ENCODE results near the gene EPHB1. TPM values are rescaled to one million over a fixed set of nuclear protein-coding genes. Genes with fewer than 3 reads are reported as not detected.
A peak's percentile ranks its signal among the peaks of the same experiment; 100 is the strongest.
"Not testable (repeated sequence)": the region's sequence is repeated elsewhere in the genome, so short reads cannot be mapped to it uniquely, and the experiment has no call there.

EPHB1 gene
- total RNA-seq, 4 donors from 2014 or later, result 1.00 to 8.9 (median 4.5) TPM

DNA sequence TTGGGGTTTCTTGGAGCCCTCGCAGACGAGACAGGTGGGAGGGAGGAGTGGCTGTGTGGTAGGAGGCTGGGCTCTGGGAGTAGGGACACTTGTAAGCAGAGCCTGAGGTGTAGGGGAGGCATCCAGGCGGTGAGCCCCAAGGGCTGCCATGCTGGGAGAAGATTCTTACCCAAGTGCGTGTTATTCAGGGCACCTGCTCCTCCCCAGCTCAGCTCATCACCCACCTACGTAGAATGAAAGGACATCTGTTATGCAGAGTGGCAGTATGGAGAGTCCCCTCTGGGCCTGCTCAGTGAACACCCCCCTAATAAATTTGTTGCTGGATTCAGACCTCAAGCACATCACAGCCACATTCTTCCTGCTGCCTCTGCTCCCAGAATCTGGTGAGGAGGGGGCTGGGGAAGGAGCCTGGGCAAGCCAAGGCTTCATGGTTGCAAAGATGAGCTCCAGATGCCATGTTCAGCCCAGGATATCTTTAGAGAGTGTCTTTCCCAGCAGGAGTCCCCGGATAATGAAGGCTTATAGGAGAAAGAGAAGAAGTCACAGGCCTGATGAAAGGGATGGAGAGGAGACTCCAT is 261.8 kb downstream of the EPHB1 start:
- Histone ChIP-seq H3K4me3 (no peak overlapping the region), H3K9me3 (no peaks in the 10 kb centered on the region), H3K4me1 (no peaks in the 10 kb centered on the region), H3K27me3 (no peaks in the 10 kb centered on the region), H3K27ac (no peak overlapping the region), H3K36me3 (no peaks in the 10 kb centered on the region)
- no peak for TF ChIP-seq POLR2A (IDR thresholded peaks at IDR 0.05)
- TF ChIP-seq, protein P1, sequence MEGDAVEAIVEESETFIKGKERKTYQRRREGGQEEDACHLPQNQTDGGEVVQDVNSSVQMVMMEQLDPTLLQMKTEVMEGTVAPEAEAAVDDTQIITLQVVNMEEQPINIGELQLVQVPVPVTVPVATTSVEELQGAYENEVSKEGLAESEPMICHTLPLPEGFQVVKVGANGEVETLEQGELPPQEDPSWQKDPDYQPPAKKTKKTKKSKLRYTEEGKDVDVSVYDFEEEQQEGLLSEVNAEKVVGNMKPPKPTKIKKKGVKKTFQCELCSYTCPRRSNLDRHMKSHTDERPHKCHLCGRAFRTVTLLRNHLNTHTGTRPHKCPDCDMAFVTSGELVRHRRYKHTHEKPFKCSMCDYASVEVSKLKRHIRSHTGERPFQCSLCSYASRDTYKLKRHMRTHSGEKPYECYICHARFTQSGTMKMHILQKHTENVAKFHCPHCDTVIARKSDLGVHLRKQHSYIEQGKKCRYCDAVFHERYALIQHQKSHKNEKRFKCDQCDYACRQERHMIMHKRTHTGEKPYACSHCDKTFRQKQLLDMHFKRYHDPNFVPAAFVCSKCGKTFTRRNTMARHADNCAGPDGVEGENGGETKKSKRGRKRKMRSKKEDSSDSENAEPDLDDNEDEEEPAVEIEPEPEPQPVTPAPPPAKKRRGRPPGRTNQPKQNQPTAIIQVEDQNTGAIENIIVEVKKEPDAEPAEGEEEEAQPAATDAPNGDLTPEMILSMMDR (IDR thresholded peaks at IDR 0.05 in 4 of 5, conservative IDR thresholded peaks at IDR 0.05 in 1 of 5), result no peak
- intact Hi-C loops (cut with DNase I; ENCODE audit: low total_unique reads), result no loop called here
- in situ Hi-C loops (cut with MboI; ENCODE audit: low sequenced_read_pairs in 4 of 4), result no loop called here
- DNase-seq, result no peak
- no peak for ATAC-seq

DNA sequence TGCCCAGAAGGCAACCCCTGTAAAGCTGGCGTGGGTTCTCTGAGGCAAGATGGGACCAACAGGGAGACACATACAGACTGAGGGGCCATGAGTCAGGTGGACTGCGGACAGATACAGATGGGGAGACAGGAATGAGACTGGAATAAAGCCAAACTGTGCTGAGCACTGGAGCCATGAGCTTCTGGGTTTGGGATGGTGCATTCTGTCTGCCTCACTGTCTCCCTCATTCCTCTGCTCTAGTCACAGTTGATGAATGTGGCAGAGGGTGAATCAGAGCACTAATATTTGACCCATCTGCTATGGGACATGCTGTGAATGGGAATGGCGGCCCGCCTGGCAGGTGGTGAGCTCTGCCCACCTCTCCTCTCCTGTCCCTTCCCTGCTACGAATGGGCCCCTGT is 262.9 kb downstream of the EPHB1 start:
- Histone ChIP-seq H3K4me1 (no peaks in the 10 kb centered on the region), H3K9me3 (no peaks in the 10 kb centered on the region), H3K27ac (no peak overlapping the region), H3K36me3 (no peaks in the 10 kb centered on the region), H3K4me3 (no peak overlapping the region), H3K27me3 (no peaks in the 10 kb centered on the region)
- in situ Hi-C loops (cut with MboI; ENCODE audit: low sequenced_read_pairs in 4 of 4), result no loop called here
- ATAC-seq (no peak), DNase-seq (no peak)
- no peak for TF ChIP-seq POLR2A (IDR thresholded peaks at IDR 0.05)
- TF ChIP-seq, protein P1 (IDR thresholded peaks at IDR 0.05 in 4 of 5, conservative IDR thresholded peaks at IDR 0.05 in 1 of 5), result no peak
- intact Hi-C loops (cut with DNase I; ENCODE audit: low total_unique reads), result no loop called here

DNA sequence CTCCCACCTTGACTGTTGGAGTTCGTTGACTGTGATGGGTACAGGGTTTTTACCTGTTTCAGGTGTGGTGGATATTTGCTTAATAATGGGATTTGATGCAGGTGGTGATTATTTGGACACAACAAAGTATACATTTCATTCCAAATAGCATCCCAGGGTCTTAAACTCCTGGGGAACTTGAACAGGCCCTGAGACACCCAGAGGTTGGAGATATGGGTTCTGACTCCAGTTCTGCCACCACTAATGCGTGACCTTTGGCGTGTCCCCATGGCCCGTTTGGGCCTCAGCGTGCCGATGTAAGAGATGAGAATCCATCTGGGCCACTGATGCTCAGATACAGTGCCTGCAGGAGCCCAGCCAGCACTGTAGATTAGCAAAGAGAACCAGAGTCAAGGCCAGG is 264.5 kb downstream of the EPHB1 start:
- Histone ChIP-seq H3K9me3 (no peaks in the 10 kb centered on the region), H3K27ac (no peak overlapping the region), H3K36me3 (no peaks in the 10 kb centered on the region), H3K4me3 (no peak overlapping the region), H3K27me3 (no peaks in the 10 kb centered on the region), H3K4me1 (no peaks in the 10 kb centered on the region)
- ATAC-seq, result no peak
- DNase-seq, result no peak
- no peak for TF ChIP-seq POLR2A (IDR thresholded peaks at IDR 0.05)
- TF ChIP-seq, protein P1 (IDR thresholded peaks at IDR 0.05 in 4 of 5, conservative IDR thresholded peaks at IDR 0.05 in 1 of 5), result no peak
- in situ Hi-C loops (cut with MboI; ENCODE audit: low sequenced_read_pairs in 4 of 4), result no loop called here
- intact Hi-C loops (cut with DNase I; ENCODE audit: low total_unique reads), result no loop called here

DNA sequence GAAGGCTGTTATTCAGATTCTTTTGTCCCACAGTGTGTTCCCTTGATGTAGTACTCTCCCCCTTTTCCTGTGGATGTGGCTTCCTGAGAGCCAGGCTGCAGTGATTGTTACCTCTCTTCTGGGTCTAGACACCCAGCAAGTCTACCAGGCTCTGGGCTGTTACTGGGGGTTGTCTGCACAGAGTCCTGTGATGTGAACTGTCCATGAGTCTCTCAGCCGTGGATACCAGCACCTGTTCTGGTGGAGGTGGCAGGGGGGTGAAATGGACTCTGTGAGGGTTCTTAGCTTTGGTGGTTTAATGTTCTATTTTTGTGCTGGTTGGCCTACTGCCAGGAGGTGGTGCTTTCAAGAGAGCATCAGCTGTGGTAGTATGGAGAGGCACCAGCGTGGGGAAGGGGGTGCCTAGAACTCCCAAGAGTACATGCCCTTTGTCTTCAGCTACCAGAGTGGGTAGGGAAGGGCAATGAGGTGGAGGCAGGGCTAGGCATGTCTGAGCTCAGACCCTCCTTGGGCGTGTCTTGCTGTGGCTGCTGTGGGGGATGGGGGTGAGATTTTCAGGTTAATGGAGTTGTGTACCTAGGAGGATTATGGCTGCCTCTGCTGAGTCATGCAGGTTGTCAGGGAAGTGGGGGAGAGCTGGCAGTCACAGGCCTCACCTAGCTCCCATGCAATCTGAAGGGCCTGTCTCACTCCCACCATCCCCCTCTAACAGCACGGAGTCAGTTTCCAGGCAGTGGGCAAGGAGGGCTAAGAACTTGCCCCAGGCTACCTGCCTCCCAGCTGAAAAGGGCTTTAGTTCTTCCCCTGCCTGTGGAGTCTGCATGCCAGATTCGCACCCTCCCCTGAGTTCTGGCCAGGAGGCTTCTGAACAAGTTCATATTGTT is 272.0 kb downstream of the EPHB1 start:
- H3K36me3 ChIP-seq; in situ Hi-C loops (cut with MboI; ENCODE audit: low sequenced_read_pairs in 4 of 4); H3K9me3 ChIP-seq; H3K27me3 ChIP-seq; intact Hi-C loops (cut with DNase I; ENCODE audit: low total_unique reads); H3K27ac ChIP-seq; H3K4me3 ChIP-seq; ATAC-seq: not testable (repeated sequence)
- peak in 1 of 2 donors; percentile 34 for DNase-seq
- peaks cover 0 to 13% of the 10 kb centered on the region in 2 donors for H3K4me1 ChIP-seq

DNA sequence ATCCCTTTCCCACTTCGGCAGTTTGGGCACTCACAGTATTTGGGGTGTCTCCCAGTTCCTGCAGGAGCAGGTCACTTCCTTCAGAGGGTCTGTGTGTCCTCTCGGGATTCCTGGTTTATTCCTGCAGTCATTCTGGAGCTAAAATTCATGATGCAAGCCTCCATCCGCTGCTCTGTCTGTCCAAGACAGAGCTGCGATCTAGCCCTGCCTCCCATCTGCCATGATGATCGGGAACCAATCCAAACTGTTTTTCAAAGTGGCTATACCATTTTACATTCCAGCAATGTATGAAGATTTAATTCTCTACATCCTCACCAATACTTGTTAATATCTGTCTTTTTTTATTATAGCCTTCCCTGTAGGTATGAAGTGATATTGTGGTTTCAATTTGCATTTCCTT is 273.0 kb downstream of the EPHB1 start:
- Histone ChIP-seq H3K27ac (no peak overlapping the region), H3K36me3 (no peaks in the 10 kb centered on the region), H3K9me3 (no peaks in the 10 kb centered on the region), H3K27me3 (no peaks in the 10 kb centered on the region), H3K4me3 (no peak overlapping the region), H3K4me1 (peaks cover 0 to 13% of the 10 kb centered on the region in 2 donors)
- ATAC-seq (no peak), DNase-seq (no peak)
- intact Hi-C loops (cut with DNase I; ENCODE audit: low total_unique reads) (no loop called here), in situ Hi-C loops (cut with MboI; ENCODE audit: low sequenced_read_pairs in 4 of 4) (no loop called here)
- TF ChIP-seq, protein P1 (IDR thresholded peaks at IDR 0.05 in 4 of 5, conservative IDR thresholded peaks at IDR 0.05 in 1 of 5), result no peak
- no peak for TF ChIP-seq POLR2A (IDR thresholded peaks at IDR 0.05)
